CD4-positive, alpha-beta T cell treated with Interleukin-1 beta for 1 hour (primary cell): ENCODE data around the gene MAMDC2.
"Not testable (repeated sequence)": the region's sequence is repeated elsewhere in the genome, so short reads cannot be mapped to it uniquely, and the experiment has no call there.

Source experiments
- DNase-seq, 2 donors: peaks; one replicate each; pipeline ENCODE4 v3.0.0-alpha.2; 2020 to 2022

The MAMDC2 gene

GRCh38 chr9:70038171-70038621 is 5.5 kb upstream of the MAMDC2 start:
- DNase-seq = not testable (repeated sequence)

- DNase-seq = no peak
Measured at GRCh38 chr9:70040376-70040903, 3.2 kb upstream of the MAMDC2 start.

GRCh38 chr9:70042461-70043215 is 1.0 kb upstream of the MAMDC2 start:
- DNase-seq = no peak

GRCh38 chr9:70043285-70043684 is 363 bp upstream of the MAMDC2 start:
- DNase-seq = no peak

- DNase-seq = no peak
Measured at GRCh38 chr9:70044490-70045307, 1.1 kb downstream of the MAMDC2 start.

GRCh38 chr9:70045452-70045851 is 1.8 kb downstream of the MAMDC2 start:
- DNase-seq = no peak

- DNase-seq = no peak
Measured at GRCh38 chr9:70046274-70047070, 2.8 kb downstream of the MAMDC2 start.

- DNase-seq = no peak
Measured at GRCh38 chr9:70049236-70049635, 5.6 kb downstream of the MAMDC2 start.

GRCh38 chr9:70049672-70050271 is 6.1 kb downstream of the MAMDC2 start:
- DNase-seq = no peak

GRCh38 chr9:70052768-70053167 is 9.1 kb downstream of the MAMDC2 start:
- DNase-seq = no peak

- no peak for DNase-seq
Measured at GRCh38 chr9:70053864-70054263, 10.2 kb downstream of the MAMDC2 start.

GRCh38 chr9:70054521-70054920 is 10.9 kb downstream of the MAMDC2 start:
- no peak for DNase-seq

- no peak for DNase-seq
Measured at GRCh38 chr9:70055406-70056210, 12.0 kb downstream of the MAMDC2 start.

GRCh38 chr9:70056211-70056944 is 12.7 kb downstream of the MAMDC2 start:
- no peak for DNase-seq

- DNase-seq = no peak
Measured at GRCh38 chr9:70058569-70059116, 15.0 kb downstream of the MAMDC2 start.

- DNase-seq = no peak
Measured at GRCh38 chr9:70060148-70060882, 16.7 kb downstream of the MAMDC2 start.

GRCh38 chr9:70060883-70061507 is 17.3 kb downstream of the MAMDC2 start:
- DNase-seq = peak in 1 of 2 donors; percentile 23

- no peak for DNase-seq
Measured at GRCh38 chr9:70061776-70062175, 18.1 kb downstream of the MAMDC2 start.

- DNase-seq = no peak
Measured at GRCh38 chr9:70064496-70064895, 20.8 kb downstream of the MAMDC2 start.
